AG10803 (cell line): Measurements from ENCODE around the gene PCYOX1L.

ENCODE experiments used
- DNase-seq: peaks from one replicate; pipeline ENCODE4 v3.0.0; 2010; ENCODE audit warnings: low read depth
- H3K4me3 ChIP-seq: 2 replicates; pipeline ENCODE4 v1.5.1; 2011; ENCODE audit warnings: mild to moderate bottlenecking, low read length, control low read depth
- TF ChIP-seq, protein P1 (sequence below): conservative IDR thresholded peaks from 2 replicates; pipeline ENCODE4 v1.5.1; 2011; ENCODE audit warnings: mild to moderate bottlenecking, low read length, control low read depth, inconsistent platforms

PCYOX1L gene

DNA sequence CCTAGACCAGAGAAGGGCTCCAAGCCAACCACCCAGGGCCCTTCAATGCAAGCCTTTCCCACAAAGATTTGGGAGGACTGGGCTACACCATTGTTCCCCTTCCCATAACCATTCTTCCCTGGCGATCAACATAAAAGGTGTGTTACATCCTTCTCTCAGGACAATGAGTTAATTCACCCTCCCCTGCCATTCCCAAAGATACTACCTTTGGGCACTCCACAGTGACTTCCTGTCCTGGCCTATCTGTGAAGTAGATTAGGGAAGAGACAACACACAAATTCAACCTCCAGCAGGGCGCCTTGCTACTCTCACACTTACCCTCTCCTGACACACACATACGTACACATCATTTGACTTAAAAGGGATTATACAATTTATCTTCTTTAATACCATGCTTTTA lies 44.4 kb downstream of the PCYOX1L start:
- TF ChIP-seq, protein P1, sequence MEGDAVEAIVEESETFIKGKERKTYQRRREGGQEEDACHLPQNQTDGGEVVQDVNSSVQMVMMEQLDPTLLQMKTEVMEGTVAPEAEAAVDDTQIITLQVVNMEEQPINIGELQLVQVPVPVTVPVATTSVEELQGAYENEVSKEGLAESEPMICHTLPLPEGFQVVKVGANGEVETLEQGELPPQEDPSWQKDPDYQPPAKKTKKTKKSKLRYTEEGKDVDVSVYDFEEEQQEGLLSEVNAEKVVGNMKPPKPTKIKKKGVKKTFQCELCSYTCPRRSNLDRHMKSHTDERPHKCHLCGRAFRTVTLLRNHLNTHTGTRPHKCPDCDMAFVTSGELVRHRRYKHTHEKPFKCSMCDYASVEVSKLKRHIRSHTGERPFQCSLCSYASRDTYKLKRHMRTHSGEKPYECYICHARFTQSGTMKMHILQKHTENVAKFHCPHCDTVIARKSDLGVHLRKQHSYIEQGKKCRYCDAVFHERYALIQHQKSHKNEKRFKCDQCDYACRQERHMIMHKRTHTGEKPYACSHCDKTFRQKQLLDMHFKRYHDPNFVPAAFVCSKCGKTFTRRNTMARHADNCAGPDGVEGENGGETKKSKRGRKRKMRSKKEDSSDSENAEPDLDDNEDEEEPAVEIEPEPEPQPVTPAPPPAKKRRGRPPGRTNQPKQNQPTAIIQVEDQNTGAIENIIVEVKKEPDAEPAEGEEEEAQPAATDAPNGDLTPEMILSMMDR: no peak
- DNase-seq: no peak
- no peak overlapping the region for H3K4me3 ChIP-seq

DNA sequence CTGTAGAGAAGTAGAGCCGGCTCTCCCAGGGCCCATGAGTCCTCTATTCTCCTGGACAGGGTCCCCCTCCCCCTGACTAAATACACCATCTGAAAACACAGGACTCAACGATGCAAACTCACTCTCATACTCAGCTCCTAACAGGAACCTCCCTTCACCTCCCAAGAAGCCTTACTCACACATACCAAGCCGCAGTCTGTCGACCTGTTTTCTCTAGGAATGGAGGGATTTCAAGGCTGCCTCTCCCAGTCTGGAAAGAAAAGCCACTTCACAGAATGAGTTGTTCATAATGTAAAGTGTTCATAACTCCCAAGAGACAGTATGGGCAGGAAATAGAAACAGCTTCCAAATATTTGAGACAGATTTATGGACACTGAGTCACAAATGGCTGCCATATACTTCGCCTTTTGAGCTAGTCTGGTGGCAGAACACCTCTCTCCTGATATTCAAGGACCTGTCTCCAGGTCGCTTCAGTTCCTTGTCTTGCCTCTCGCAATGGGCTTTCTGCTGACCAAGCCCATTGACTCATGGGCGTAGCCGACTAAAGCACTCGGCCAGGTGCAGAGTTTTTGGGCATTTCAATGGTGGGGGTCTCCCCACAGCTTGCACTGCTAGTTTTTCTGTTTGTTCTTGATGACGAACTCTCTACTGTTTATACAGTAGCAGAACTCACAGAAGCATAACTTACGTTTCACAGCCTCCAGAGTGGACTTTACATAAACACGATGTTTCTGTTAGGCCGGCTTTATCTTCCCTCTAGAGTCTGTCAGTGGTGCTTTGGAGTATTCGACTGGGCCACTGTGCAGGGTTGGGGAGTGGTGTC lies 46.3 kb downstream of the PCYOX1L start:
- TF ChIP-seq, protein P1: no peak
- peak; percentile 99 for DNase-seq
- H3K4me3 ChIP-seq: peak overlapping the region; percentile 31

DNA sequence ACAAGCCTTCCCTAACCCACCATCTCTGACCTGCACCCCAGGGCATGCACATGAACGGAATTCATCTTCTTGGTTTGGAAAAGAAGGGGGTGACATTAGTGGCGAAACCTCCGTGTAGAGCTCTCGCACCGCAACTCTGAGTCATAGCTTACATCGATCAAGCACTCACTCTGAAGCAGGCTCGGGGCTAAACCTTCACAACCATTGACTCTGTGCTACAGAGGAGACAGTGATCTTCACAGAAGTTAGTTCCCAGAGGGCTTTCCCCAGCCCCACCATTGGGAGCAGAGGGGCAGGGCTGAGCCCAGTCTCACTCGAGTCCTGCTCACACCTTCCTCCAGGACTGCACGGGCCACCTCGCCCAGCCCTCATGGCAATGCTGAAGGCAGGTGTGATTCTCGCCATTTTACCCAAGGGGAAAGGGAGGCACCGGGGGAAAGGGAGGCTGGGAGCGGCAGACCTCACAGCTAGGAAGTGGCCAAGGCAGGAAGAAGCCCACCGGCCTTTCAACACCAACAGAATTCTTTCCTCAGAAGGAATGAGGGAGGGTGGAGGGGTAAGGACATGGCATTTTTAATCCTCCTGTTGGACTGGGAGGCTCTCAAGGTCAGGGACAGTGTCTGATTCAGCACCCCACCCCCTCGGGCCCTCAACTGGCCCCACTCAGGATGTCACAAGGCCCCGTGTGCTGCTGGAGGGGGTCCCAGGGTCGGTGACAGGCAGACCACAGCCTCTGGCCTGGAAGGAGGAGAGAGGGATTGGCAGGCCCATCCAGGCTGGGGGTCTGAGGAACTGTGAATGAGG lies 47.1 kb downstream of the PCYOX1L start:
- DNase-seq: peak; percentile 92
- peak overlapping the region; percentile 31 for H3K4me3 ChIP-seq
- TF ChIP-seq, protein P1: 0 out of 2 replicates have a peak, but pooled peaks have one; percentile 9

DNA sequence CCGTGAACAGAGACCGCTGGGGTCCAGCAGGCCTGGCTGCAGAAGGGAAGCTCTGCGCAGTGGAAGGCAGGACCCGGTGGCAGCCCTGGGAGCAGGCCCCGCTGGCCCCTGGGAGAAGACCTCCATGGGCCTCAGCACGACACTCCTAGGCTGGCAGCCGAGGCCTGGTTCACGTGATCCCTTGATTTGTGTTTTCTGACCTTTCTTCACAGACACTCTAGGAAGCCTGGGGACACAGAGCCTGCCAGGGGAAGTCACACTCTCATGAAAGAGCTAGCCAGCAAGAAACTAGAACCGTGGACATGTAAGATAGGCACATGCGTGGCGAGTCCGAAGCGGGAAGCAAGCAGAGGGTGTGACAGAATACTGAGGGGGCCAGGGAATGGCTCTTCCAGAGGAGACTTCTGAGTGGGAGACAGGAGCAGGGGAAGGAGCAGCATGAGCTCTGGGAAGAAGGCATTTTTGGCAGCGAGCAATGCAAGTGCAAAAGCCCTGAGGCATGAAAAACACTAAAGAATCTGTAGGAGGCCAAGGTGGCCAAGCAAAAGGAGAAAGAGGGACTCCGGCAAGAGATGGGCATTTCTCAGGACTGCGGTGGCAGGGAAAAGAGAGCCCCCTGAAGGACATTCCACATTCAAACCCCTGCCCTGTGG lies 47.8 kb downstream of the PCYOX1L start:
- peak; percentile 22 for DNase-seq
- TF ChIP-seq, protein P1: no peak
- peak overlapping the region; percentile 28 for H3K4me3 ChIP-seq

DNA sequence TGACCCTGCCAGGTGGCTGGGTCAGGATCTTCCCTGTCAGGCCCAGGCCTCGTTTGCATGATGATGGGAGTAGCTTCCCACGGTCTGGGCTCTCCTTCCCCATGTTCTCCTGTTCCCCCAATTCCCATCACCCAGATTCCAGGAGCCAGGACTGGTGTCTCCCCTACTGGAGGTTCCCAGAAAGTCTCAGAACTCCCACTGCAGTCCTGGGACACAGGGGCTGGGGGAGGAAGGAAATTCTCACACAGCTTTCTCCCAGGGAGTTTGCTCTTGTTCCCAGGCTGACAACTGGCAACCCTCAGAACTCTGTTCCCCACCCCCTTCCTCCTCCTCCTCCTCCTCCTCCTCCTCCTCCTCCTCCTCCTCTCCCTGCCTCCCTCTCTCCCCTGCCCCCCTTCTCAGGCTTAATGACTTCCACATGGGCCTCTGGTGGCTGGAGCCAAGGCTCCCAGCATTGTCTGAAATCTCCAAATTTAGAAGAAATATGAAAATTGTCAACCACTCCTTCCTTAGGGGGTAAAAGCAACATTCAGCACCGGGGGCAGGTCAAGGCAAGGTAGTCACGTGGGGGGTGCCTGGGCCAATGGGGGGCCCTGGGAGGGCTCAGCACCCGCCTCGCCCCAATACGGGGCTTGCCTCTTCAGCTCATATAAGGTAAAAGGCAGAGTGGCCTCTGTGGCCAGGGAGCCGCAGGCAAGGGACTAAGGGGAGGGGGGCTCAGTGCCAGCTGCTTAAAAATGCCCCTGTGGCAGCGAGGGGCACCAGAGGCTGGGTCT lies 48.5 kb downstream of the PCYOX1L start:
- peak overlapping the region; percentile 99 for H3K4me3 ChIP-seq
- DNase-seq: peak; percentile 98
- TF ChIP-seq, protein P1: peak; percentile 43

GRCh38 chr5:149406979-149407306 lies 49.1 kb downstream of the PCYOX1L start:
- DNase-seq: no peak
- TF ChIP-seq, protein P1: no peak
- H3K4me3 ChIP-seq: peak overlapping the region; percentile 99
